Non-pigmented ciliary epithelial cell (primary cell): ENCODE measurements around the gene SAMD4A.
A peak's percentile ranks its signal among the peaks of the same experiment; 100 is the strongest.

Experiments
- DNase-seq: peaks from one replicate; pipeline ENCODE4 v3.0.0-alpha.2; 2010; ENCODE audit warnings: low read depth

The SAMD4A gene

GRCh38 chr14:54660604-54661111, 93.7 kb downstream of the SAMD4A start:
- no peak for DNase-seq

- no peak for DNase-seq
These were observed 95.7 kb downstream of the SAMD4A start for GRCh38 chr14:54662491-54663133.

- DNase-seq = no peak
These were observed 98.0 kb downstream of the SAMD4A start for GRCh38 chr14:54664961-54665360.

- no peak for DNase-seq
These were observed 99.0 kb downstream of the SAMD4A start for GRCh38 chr14:54665946-54666345.

GRCh38 chr14:54667026-54667744, 100.3 kb downstream of the SAMD4A start:
- DNase-seq = no peak

- no peak for DNase-seq
These were observed 100.8 kb downstream of the SAMD4A start for GRCh38 chr14:54667764-54668163.

GRCh38 chr14:54669721-54670561, 103.0 kb downstream of the SAMD4A start:
- DNase-seq = peak; percentile 63

GRCh38 chr14:54671537-54671936, 104.6 kb downstream of the SAMD4A start:
- no peak for DNase-seq

- DNase-seq = no peak
These were observed 105.3 kb downstream of the SAMD4A start for GRCh38 chr14:54672181-54672580.

- DNase-seq = no peak
These were observed 105.8 kb downstream of the SAMD4A start for GRCh38 chr14:54672688-54673087.

GRCh38 chr14:54673193-54674045, 106.5 kb downstream of the SAMD4A start:
- DNase-seq = no peak

GRCh38 chr14:54674046-54674741, 107.3 kb downstream of the SAMD4A start:
- no peak for DNase-seq

GRCh38 chr14:54675236-54676128, 108.6 kb downstream of the SAMD4A start:
- no peak for DNase-seq

- peak; percentile 90 for DNase-seq
These were observed 110.1 kb downstream of the SAMD4A start for GRCh38 chr14:54676812-54677708.

GRCh38 chr14:54680651-54681050, 113.7 kb downstream of the SAMD4A start:
- DNase-seq = no peak

- peak; percentile 56 for DNase-seq
These were observed 114.9 kb downstream of the SAMD4A start for GRCh38 chr14:54681811-54682261.

- DNase-seq = no peak
These were observed 115.7 kb downstream of the SAMD4A start for GRCh38 chr14:54682578-54682977.

- DNase-seq = peak; percentile 44
These were observed 117.2 kb downstream of the SAMD4A start for GRCh38 chr14:54683882-54684794.
